Transverse colon (tissue), 3 donors: ENCODE measurements around the gene SLC25A17.

Source experiments
- CTCF ChIP-seq, 5 experiments: fragments of 200-600 bp in 3 of 5; fragments of 450-650 bp in 2 of 5; sonication (generic) in 3 of 5; IDR thresholded peaks; 1 replicate in 2 of 5; 2 replicates in 3 of 5; pipeline ENCODE4 v1.5.1; 2016 to 2017; ENCODE audit warnings: antibody characterized with exemption in 5 of 5, inconsistent platforms in 3 of 5, mild to moderate bottlenecking in 2 of 5, moderate library complexity in 1 of 5
- POLR2A ChIP-seq: fragments of 450-650 bp; IDR thresholded peaks from one replicate; pipeline ENCODE4 v1.6.1; 2016; ENCODE audit warnings: antibody characterized with exemption, mild to moderate bottlenecking, moderate library complexity

DNA sequence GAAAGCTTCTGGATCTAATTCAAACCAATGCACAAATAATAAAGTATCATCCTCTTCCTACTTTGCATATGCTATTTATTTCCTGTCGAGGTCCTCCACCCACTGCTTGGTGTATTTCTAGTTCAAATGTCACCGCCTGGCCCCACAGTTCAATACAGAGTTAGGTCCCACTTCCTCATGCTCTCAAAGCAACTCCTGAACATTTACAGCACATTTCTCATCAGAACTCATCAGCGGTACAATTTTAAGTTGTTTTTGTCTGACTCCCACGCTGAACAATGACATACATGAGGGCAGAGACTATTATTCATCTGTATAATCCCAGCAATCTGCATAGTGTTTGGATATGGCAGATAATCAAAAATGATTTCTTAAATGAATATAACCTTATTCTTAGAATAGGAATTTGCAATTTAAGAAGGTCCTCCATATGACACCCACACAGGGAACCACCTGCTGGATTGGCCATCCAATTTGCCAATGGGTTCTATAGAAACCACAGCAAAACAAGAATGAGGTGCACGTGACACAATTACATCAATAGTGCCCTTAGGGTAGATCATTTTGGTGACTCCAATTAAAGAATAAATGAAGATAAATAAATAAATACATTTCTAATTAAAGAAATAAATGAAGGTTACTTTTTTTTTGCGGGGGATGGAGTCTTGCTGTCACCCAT, 54.2 kb downstream of the SLC25A17 start:
- TF ChIP-seq POLR2A (no peak), CTCF (IDR thresholded peaks at IDR 0.05) (no peak)
